H9 (cell line): Measurements from ENCODE around the gene NCKAP5L. TPM values are rescaled to one million over a fixed set of nuclear protein-coding genes. Genes with fewer than 3 reads are reported as not detected.
A peak's percentile ranks its signal among the peaks of the same experiment; 100 is the strongest.

Source experiments
- DNase-seq: peaks from one replicate; pipeline ENCODE4 v3.0.0-alpha.2; 2017
- H2AFZ ChIP-seq: one replicate; pipeline ENCODE4 v1.6.1; 2013; ENCODE audit warnings: mild to moderate bottlenecking, low read length, control low read depth, moderate library complexity
- H2AK5ac ChIP-seq: 2 replicates; pipeline ENCODE4 v1.6.1; 2013; ENCODE audit warnings: low read length, control low read depth, mixed read lengths; ENCODE audit not compliant: insufficient read length
- H2BK120ac ChIP-seq: one replicate; pipeline ENCODE4 v1.6.1; 2013; ENCODE audit warnings: low read depth, mild to moderate bottlenecking, low read length, control low read depth, inconsistent platforms; ENCODE audit not compliant: poor library complexity, severe bottlenecking
- H2BK12ac ChIP-seq: 2 replicates; pipeline ENCODE4 v1.6.1; 2013; ENCODE audit warnings: low read length, control low read depth, mixed read lengths, low read depth; ENCODE audit not compliant: insufficient read length
- H2BK15ac ChIP-seq: 2 replicates; pipeline ENCODE4 v1.6.1; 2013; ENCODE audit warnings: low read depth, low read length, control low read depth
- H2BK20ac ChIP-seq: one replicate; pipeline ENCODE4 v1.6.1; 2013; ENCODE audit warnings: low read depth, mild to moderate bottlenecking, low read length, control low read depth, inconsistent platforms; ENCODE audit not compliant: poor library complexity, severe bottlenecking
- H2BK5ac ChIP-seq: 2 replicates; pipeline ENCODE4 v1.6.1; 2013; ENCODE audit warnings: low read length, control low read depth, mixed read lengths; ENCODE audit not compliant: insufficient read length
- H3K14ac ChIP-seq: 2 replicates; pipeline ENCODE4 v1.6.1; 2013; ENCODE audit warnings: low read length, control low read depth; ENCODE audit not compliant: insufficient read depth
- H3K18ac ChIP-seq: 2 replicates; pipeline ENCODE4 v1.6.1; 2013; ENCODE audit warnings: low read depth, mild to moderate bottlenecking, mixed read lengths, low read length, control low read depth; ENCODE audit not compliant: insufficient read length
- H3K23ac ChIP-seq: 2 replicates; pipeline ENCODE4 v1.6.1; 2013; ENCODE audit warnings: low read length, control low read depth, mixed read lengths, low read depth; ENCODE audit not compliant: insufficient read length
- H3K23me2 ChIP-seq: 2 replicates; pipeline ENCODE4 v1.6.1; 2013; ENCODE audit warnings: low read depth, mild to moderate bottlenecking, mixed read lengths, low read length, control low read depth; ENCODE audit not compliant: insufficient read length, poor library complexity, severe bottlenecking
- H3K27ac ChIP-seq: 2 replicates; pipeline ENCODE4 v1.5.1; 2013; ENCODE audit warnings: low read length, control low read depth, mixed read lengths, low read depth; ENCODE audit not compliant: insufficient read length
- H3K27me3 ChIP-seq: 2 replicates; pipeline ENCODE4 v1.6.1; 2013; ENCODE audit warnings: low read length, control low read depth, inconsistent platforms; ENCODE audit not compliant: insufficient read depth
- H3K4ac ChIP-seq: 2 replicates; pipeline ENCODE4 v1.6.1; 2013; ENCODE audit warnings: low read depth, mild to moderate bottlenecking, control low read depth, inconsistent platforms, low read length, moderate library complexity
- H3K4me1 ChIP-seq: 2 replicates; pipeline ENCODE4 v1.6.1; 2013; ENCODE audit warnings: low read length, control low read depth, inconsistent platforms; ENCODE audit not compliant: insufficient read depth
- H3K4me2 ChIP-seq: 2 replicates; pipeline ENCODE4 v1.6.1; 2013; ENCODE audit warnings: low read length, control low read depth, mixed read lengths; ENCODE audit not compliant: insufficient read length, insufficient read depth
- H3K56ac ChIP-seq: 2 replicates; pipeline ENCODE4 v1.6.1; 2013; ENCODE audit warnings: low read depth, mild to moderate bottlenecking, mixed read lengths, low read length, control low read depth; ENCODE audit not compliant: insufficient read length
- H3K79me1 ChIP-seq: 2 replicates; pipeline ENCODE4 v1.6.1; 2013; ENCODE audit warnings: low read depth, mild to moderate bottlenecking, moderate library complexity, low read length, control low read depth, inconsistent platforms; ENCODE audit not compliant: insufficient read depth, poor library complexity, severe bottlenecking
- H3K79me2 ChIP-seq: 2 replicates; pipeline ENCODE4 v1.6.1; 2013; ENCODE audit warnings: low read length, control low read depth, inconsistent platforms; ENCODE audit not compliant: insufficient read depth
- H3K9ac ChIP-seq: 2 replicates; pipeline ENCODE4 v1.6.1; 2013; ENCODE audit warnings: low read length, control low read depth, mixed read lengths; ENCODE audit not compliant: insufficient read length; ENCODE audit errors: extremely low read depth
- H3K9me3 ChIP-seq: one replicate; pipeline ENCODE4 v1.6.1; 2013; ENCODE audit warnings: low read depth, low read length, inconsistent platforms; ENCODE audit not compliant: control insufficient read depth
- H3T11ph ChIP-seq: one replicate; pipeline ENCODE4 v1.6.1; 2013; ENCODE audit warnings: mild to moderate bottlenecking, low read length, control low read depth, inconsistent platforms
- H4K20me1 ChIP-seq: one replicate; pipeline ENCODE4 v1.6.1; 2013; ENCODE audit not compliant: control insufficient read depth, insufficient read length, insufficient read depth
- H4K5ac ChIP-seq: 2 replicates; pipeline ENCODE4 v1.6.1; 2013; ENCODE audit warnings: low read depth, mild to moderate bottlenecking, mixed read lengths, low read length, control low read depth; ENCODE audit not compliant: insufficient read length
- H4K8ac ChIP-seq: replicated peaks from 2 replicates; pipeline ENCODE4 v1.6.1; 2013; ENCODE audit warnings: low read length, control low read depth, mixed read lengths, low read depth; ENCODE audit not compliant: insufficient read length
- H4K91ac ChIP-seq: 2 replicates; pipeline ENCODE4 v1.6.1; 2013; ENCODE audit warnings: low read depth, mild to moderate bottlenecking, moderate library complexity, mixed read lengths, low read length, control low read depth; ENCODE audit not compliant: insufficient read length
- H3K27ac Mint-ChIP-seq, 3 experiments: 2 replicates in 2 of 3; 3 replicates in 1 of 3; pipeline ENCODE4 v1.8.0; 2020 to 2021; ENCODE audit warnings: mixed read lengths in 3 of 3, mild to moderate bottlenecking in 1 of 3, moderate library complexity in 1 of 3
- H3K27me3 Mint-ChIP-seq: 2 replicates; pipeline ENCODE4 v1.8.0; 2021; ENCODE audit warnings: low read depth, mild to moderate bottlenecking, moderate library complexity, mixed read lengths
- H3K36me3 Mint-ChIP-seq, 3 experiments: 2 replicates in 2 of 3; 3 replicates in 1 of 3; pipeline ENCODE4 v1.8.0; 2020 to 2021; ENCODE audit warnings: low read depth in 3 of 3, mixed read lengths in 3 of 3; ENCODE audit not compliant: insufficient read depth in 1 of 3
- H3K4me1 Mint-ChIP-seq, 2 experiments: 2 replicates each; pipeline ENCODE4 v1.8.0; 2020; ENCODE audit warnings: mixed read lengths in 2 of 2
- H3K4me3 Mint-ChIP-seq, 2 experiments: 2 replicates in 1 of 2; 3 replicates in 1 of 2; pipeline ENCODE4 v1.8.0; 2020 to 2021; ENCODE audit warnings: mild to moderate bottlenecking in 2 of 2, mixed read lengths in 2 of 2, moderate library complexity in 1 of 2
- H3K9me3 Mint-ChIP-seq, 2 experiments: 2 replicates in 1 of 2; 3 replicates in 1 of 2; pipeline ENCODE4 v1.8.0; 2020; ENCODE audit warnings: mild to moderate bottlenecking in 2 of 2, mixed read lengths in 2 of 2, moderate library complexity in 1 of 2
- CTCF ChIP-seq: fragments of 200-600 bp; sonication (generic); conservative IDR thresholded peaks from 3 replicates; pipeline ENCODE4 v1.8.0; 2021; ENCODE audit warnings: antibody characterized with exemption, mild to moderate bottlenecking
- WGBS: extraction: QIAGEN DNeasy Blood & Tissue Kit; methylation state at CpG from one replicate; pipeline ENCODE4 v1.1.7; 2013; ENCODE audit warnings: missing lambda C conversion rate, low lambda C conversion rate, mixed read lengths; ENCODE audit not compliant: insufficient read length; ENCODE audit errors: extremely low coverage; 5-methylcytosine and 5-hydroxymethylcytosine counted together
- total RNA-seq: library from RNA; stranded (reverse); gene quantifications from 2 replicates; pipeline ENCODE4 v1.2.1, GENCODE V29; 2021

NCKAP5L gene
- total RNA-seq, 1 experiment from 2014 or later, result 27.7 TPM

DNA sequence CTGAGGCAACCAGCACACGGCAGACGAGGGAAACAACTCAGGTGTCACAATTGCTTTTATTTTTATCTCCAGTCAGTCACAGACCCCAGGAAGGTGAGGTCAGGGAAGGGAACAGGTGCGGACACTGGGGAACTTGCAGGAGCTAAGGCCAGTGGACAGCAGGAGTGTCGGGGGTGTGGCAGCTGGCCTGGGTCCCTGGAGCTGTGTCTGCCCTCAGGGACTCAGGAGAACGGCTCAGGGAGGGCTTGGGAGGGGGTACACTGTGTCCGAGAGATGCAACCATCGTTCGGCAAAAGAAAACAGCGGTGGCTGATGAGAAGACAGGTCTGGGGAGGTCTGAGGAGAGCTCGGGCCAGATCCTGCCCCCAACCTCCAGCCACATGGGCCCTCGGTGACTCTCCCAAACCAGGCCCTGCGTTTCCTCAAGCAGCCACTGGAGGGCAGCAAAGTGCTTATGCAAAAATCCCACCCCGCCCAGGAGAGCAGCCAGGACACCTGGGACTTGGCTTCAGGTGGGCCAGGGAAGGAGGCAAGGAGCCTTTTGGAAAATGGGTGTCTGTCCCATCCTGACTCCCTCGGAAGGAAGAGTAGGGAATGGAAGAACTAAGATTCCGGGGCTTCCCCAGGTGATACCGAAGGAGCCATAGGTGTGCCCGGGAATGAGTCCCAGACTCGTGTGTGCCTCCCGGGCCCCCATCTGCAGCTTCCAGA is 38.8 kb upstream of the NCKAP5L start:
- TF ChIP-seq CTCF, result peak; percentile 97
- no peaks in the 10 kb centered on the region for H4K20me1 ChIP-seq
- no peak overlapping the region for H3K9ac ChIP-seq
- no peak overlapping the region for H3K4ac ChIP-seq
- no peak overlapping the region for H2BK15ac ChIP-seq
- no peak overlapping the region for H2AK5ac ChIP-seq
- H3K18ac ChIP-seq, result no peak overlapping the region
- H3K23ac ChIP-seq, result no peak overlapping the region
- no peaks in the 10 kb centered on the region for H3K79me1 ChIP-seq
- Mint-ChIP-seq H3K9me3 (peaks cover 0 to 3% of the 10 kb centered on the region in 2 experiments; a peak in 2 of 5 replicates), H3K27me3 (peaks cover 16% of the 10 kb centered on the region), H3K4me1 (peaks cover 13 to 14% of the 10 kb centered on the region in 2 experiments), H3K36me3 (no peaks in the 10 kb centered on the region), H3K4me3 (no peak overlapping the region), H3K27ac (no peak overlapping the region)
- H3K27ac ChIP-seq, result no peak overlapping the region
- no peak overlapping the region for H3T11ph ChIP-seq
- no peaks in the 10 kb centered on the region for H3K9me3 ChIP-seq
- no peak overlapping the region for H3K4me2 ChIP-seq
- no peak overlapping the region for H2BK5ac ChIP-seq
- DNase-seq, result peak; percentile 92
- H2AFZ ChIP-seq, result no peak overlapping the region
- no peak overlapping the region for H4K91ac ChIP-seq
- peak overlapping the region; percentile 4 for H4K8ac ChIP-seq
- H2BK120ac ChIP-seq, result no peak overlapping the region
- H4K5ac ChIP-seq, result no peak overlapping the region
- no peaks in the 10 kb centered on the region for H3K4me1 ChIP-seq
- no peak overlapping the region for H3K56ac ChIP-seq
- no peaks in the 10 kb centered on the region for H3K79me2 ChIP-seq
- no CpG with 5 or more reads among the region's 19 CpGs for whole genome bisulfite sequencing
- H3K14ac ChIP-seq, result no peak overlapping the region
- H3K23me2 ChIP-seq, result no peaks in the 10 kb centered on the region
- no peaks in the 10 kb centered on the region for H3K27me3 ChIP-seq
- no peak overlapping the region for H2BK12ac ChIP-seq
- H2BK20ac ChIP-seq, result no peak overlapping the region
